HCT116 (cell line): Measurements from ENCODE around the gene MAP3K5. TPM values are rescaled to one million over a fixed set of nuclear protein-coding genes. Genes with fewer than 3 reads are reported as not detected.

Source experiments
- ATAC-seq: fragments of 200-7000 bp; cut with Tn5 transposase; 2 replicates; pipeline ENCODE4 v1.9.1; 2020; ENCODE audit warnings: mild to moderate bottlenecking, moderate library complexity
- BruUV-seq: library from RNA; stranded (reverse); fragments of 400-500 nt; replicated peaks from 2 replicates; lab custom pipeline; 2021; lab: Mats Ljungman, UMichigan
- CTCF ChIA-PET: fragments of 300-600 bp; sonication (Branson Sonifier 250); formaldehyde crosslinking; loops from one replicate; lab custom pipeline; 2021; ENCODE audit warnings: antibody characterized with exemption; lab: Charles Lee
- POLR2A ChIA-PET: fragments of 300-600, 350-600 bp; sonication (Branson Sonifier 250); formaldehyde crosslinking; loops from one replicate; lab custom pipeline; 2021; ENCODE audit warnings: antibody characterized with exemption; lab: Charles Lee
- RAD21 ChIA-PET, 2 experiments: fragments of 300-600 bp; sonication (Branson Sonifier 250); formaldehyde crosslinking; loops; one replicate each; lab custom pipeline; 2023; ENCODE audit warnings: low total read pairs in 2 of 2; ENCODE audit not compliant: uncharacterized antibody in 2 of 2, unreplicated experiment in 2 of 2, low non-redundant PET in 1 of 2; lab: Charles Lee
- DNase-seq: peaks from one replicate; pipeline ENCODE4 v3.0.0-alpha.2; 2010; ENCODE audit warnings: low read depth, low spot score
- H2AFZ ChIP-seq: fragments of 200-600 bp; shearing (Covaris generic), sonication (generic); 2 replicates; pipeline ENCODE4 v1.6.1; 2017; ENCODE audit warnings: low read depth, mixed run types, mixed read lengths, antibody characterized with exemption, low read length; ENCODE audit not compliant: poor library complexity, severe bottlenecking
- H3K27ac ChIP-seq: 2 replicates; pipeline ENCODE4 v1.5.1; 2012; ENCODE audit warnings: low read depth, low read length
- H3K27me3 ChIP-seq: fragments of 200-600 bp; sonication (generic); 2 replicates; pipeline ENCODE4 v1.6.1; 2016; ENCODE audit warnings: mixed run types, low read length, mixed read lengths; ENCODE audit not compliant: insufficient read depth
- H3K36me3 ChIP-seq, 2 experiments: fragments of 200-500 bp in 1 of 2; fragments of 200-600 bp in 1 of 2; sonication (Bioruptor generic) in 1 of 2; sonication (generic) in 1 of 2; 2 replicates each; pipeline versions ENCODE4 v1.5.1 to v1.6.1; 2014 to 2016; ENCODE audit warnings: low read length in 2 of 2, inconsistent platforms in 1 of 2, mixed read lengths in 1 of 2, mixed run types in 1 of 2; ENCODE audit not compliant: insufficient read depth in 2 of 2, control insufficient read depth in 1 of 2
- H3K4me1 ChIP-seq, 2 experiments: fragments of 200-600 bp in 1 of 2; sonication (generic) in 1 of 2; 2 replicates each; pipeline versions ENCODE4 v1.5.1 to v1.6.1; 2012 to 2017; ENCODE audit warnings: low read length in 2 of 2, inconsistent platforms in 1 of 2, mild to moderate bottlenecking in 1 of 2, mixed read lengths in 1 of 2, mixed run types in 1 of 2, moderate library complexity in 1 of 2; ENCODE audit not compliant: insufficient read depth in 2 of 2, control insufficient read depth in 1 of 2
- H3K4me2 ChIP-seq: fragments of 200-600 bp; sonication (generic); 2 replicates; pipeline ENCODE4 v1.6.1; 2017; ENCODE audit warnings: mixed run types, low read length, mixed read lengths
- H3K4me3 ChIP-seq, 2 experiments: fragments of 200-600 bp in 1 of 2; sonication (generic) in 1 of 2; replicated peaks in 1 of 2; 2 replicates each; pipeline ENCODE4 v1.5.1; 2011 to 2016; ENCODE audit warnings: low read length in 2 of 2, control low read depth in 1 of 2, low read depth in 1 of 2, mild to moderate bottlenecking in 1 of 2, mixed read lengths in 1 of 2, mixed run types in 1 of 2
- H3K79me2 ChIP-seq: fragments of 200-600 bp; sonication (generic); 2 replicates; pipeline ENCODE4 v1.6.1; 2017; ENCODE audit warnings: mild to moderate bottlenecking, mixed run types, low read length, moderate library complexity, mixed read lengths; ENCODE audit not compliant: insufficient read depth
- H3K9ac ChIP-seq: fragments of 200-600 bp; sonication (generic); 2 replicates; pipeline ENCODE4 v1.6.1; 2016; ENCODE audit warnings: low read length, mixed read lengths
- H3K9me2 ChIP-seq: fragments of 200-600 bp; sonication (generic), shearing (Covaris generic); 2 replicates; pipeline ENCODE4 v1.6.1; 2017; ENCODE audit warnings: mixed run types, mild to moderate bottlenecking, moderate library complexity; ENCODE audit not compliant: insufficient read depth
- H3K9me3 ChIP-seq, 2 experiments: fragments of 200-500 bp in 1 of 2; fragments of 200-600 bp in 1 of 2; sonication (Bioruptor generic) in 1 of 2; sonication (generic) in 1 of 2; 2 replicates each; pipeline ENCODE4 v1.6.1; 2014 to 2017; ENCODE audit warnings: low read length in 2 of 2, mixed read lengths in 2 of 2, inconsistent platforms in 1 of 2, low read depth in 1 of 2, mild to moderate bottlenecking in 1 of 2, mixed run types in 1 of 2, moderate library complexity in 1 of 2; ENCODE audit not compliant: control insufficient read depth in 1 of 2, insufficient read depth in 1 of 2
- H4K20me1 ChIP-seq: fragments of 200-600 bp; sonication (generic), shearing (Covaris generic); 2 replicates; pipeline ENCODE4 v1.6.1; 2017; ENCODE audit warnings: mixed run types, mild to moderate bottlenecking, moderate library complexity; ENCODE audit not compliant: insufficient read depth
- ATF3 ChIP-seq: IDR thresholded peaks from 2 replicates; pipeline ENCODE4 v1.6.1; 2012
- CBX3 ChIP-seq: IDR thresholded peaks from 2 replicates; pipeline ENCODE4 v1.6.1; 2012; ENCODE audit warnings: low read depth
- CEBPB ChIP-seq: IDR thresholded peaks from 2 replicates; pipeline ENCODE4 v1.6.1; 2012; ENCODE audit warnings: low read depth
- CTCF ChIP-seq, 3 experiments: fragments of 200-600 bp in 1 of 3; sonication (generic) in 1 of 3; IDR thresholded peaks in 2 of 3; conservative IDR thresholded peaks in 1 of 3; 2 replicates each; pipeline ENCODE4 v1.5.1; 2012 to 2017; ENCODE audit warnings: low read depth in 2 of 3, low read length in 2 of 3, antibody characterized with exemption in 1 of 3, borderline replicate concordance in 1 of 3, control low read depth in 1 of 3, mild to moderate bottlenecking in 1 of 3, mixed read lengths in 1 of 3, mixed run types in 1 of 3, moderate library complexity in 1 of 3; ENCODE audit not compliant: insufficient read depth in 1 of 3
- EGR1 ChIP-seq: IDR thresholded peaks from 2 replicates; pipeline ENCODE4 v1.6.1; 2012; ENCODE audit warnings: low read depth
- EZH2 ChIP-seq: fragments of 200-600 bp; sonication (generic); IDR thresholded peaks from 2 replicates; pipeline ENCODE4 v1.6.1; 2017; ENCODE audit warnings: antibody characterized with exemption, mixed run types
- JUND ChIP-seq: IDR thresholded peaks from 2 replicates; pipeline ENCODE4 v1.6.1; 2012
- MAX ChIP-seq: IDR thresholded peaks from 2 replicates; pipeline ENCODE4 v1.6.1; 2012
- POLR2A ChIP-seq: IDR thresholded peaks from 2 replicates; pipeline ENCODE4 v1.7.0; 2011; ENCODE audit warnings: borderline replicate concordance; ENCODE audit not compliant: insufficient read depth, insufficient read length; ENCODE audit errors: extremely low read depth
- POLR2AphosphoS5 ChIP-seq: IDR thresholded peaks from 2 replicates; pipeline ENCODE4 v1.6.1; 2011; ENCODE audit warnings: mild to moderate bottlenecking, low read depth, low read length, moderate library complexity
- REST ChIP-seq: IDR thresholded peaks from 2 replicates; pipeline ENCODE4 v1.6.1; 2012; ENCODE audit warnings: low read depth
- SIN3A ChIP-seq: IDR thresholded peaks from 2 replicates; pipeline ENCODE4 v1.6.1; 2012; ENCODE audit warnings: low read depth
- SP1 ChIP-seq: IDR thresholded peaks from 2 replicates; pipeline ENCODE4 v1.6.1; 2012; ENCODE audit warnings: low read depth
- TCF7L2 ChIP-seq: IDR thresholded peaks from 2 replicates; pipeline ENCODE4 v1.7.0; 2011; ENCODE audit warnings: borderline replicate concordance, inconsistent platforms; ENCODE audit not compliant: insufficient read depth, insufficient read length; ENCODE audit errors: extremely low read depth
- YY1 ChIP-seq: IDR thresholded peaks from 2 replicates; pipeline ENCODE4 v1.6.1; 2011; ENCODE audit warnings: low read length, low read depth, moderate library complexity, mild to moderate bottlenecking; ENCODE audit not compliant: insufficient replicate concordance; ENCODE audit errors: extremely low read depth
- ZBTB33 ChIP-seq: IDR thresholded peaks from 2 replicates; pipeline ENCODE4 v1.6.1; 2011; ENCODE audit warnings: mild to moderate bottlenecking, low read length, moderate library complexity; ENCODE audit not compliant: insufficient replicate concordance; ENCODE audit errors: extremely low read depth
- ZFX ChIP-seq: fragments of 450-650 bp; IDR thresholded peaks from 2 replicates; pipeline ENCODE4 v1.6.1; 2017
- ZNF274 ChIP-seq: fragments of 200-500 bp; sonication (Bioruptor generic); IDR thresholded peaks from 2 replicates; pipeline ENCODE4 v1.6.1; 2014; ENCODE audit warnings: mild to moderate bottlenecking, low read depth, low read length, inconsistent platforms
- intact Hi-C: fragments of 100-400 bp; cut with micrococcal nuclease; formaldehyde crosslinking; loops from 2 replicates; pipeline ENCODE4 v1.10.0; 2022
- total RNA-seq: library from RNA; stranded (reverse); gene quantifications from one replicate; pipeline ENCODE4 v1.2.1, GENCODE V29; 2021; ENCODE audit not compliant: unreplicated experiment

MAP3K5 gene
- total RNA-seq, 1 experiment from 2014 or later, result 11.8 TPM

DNA sequence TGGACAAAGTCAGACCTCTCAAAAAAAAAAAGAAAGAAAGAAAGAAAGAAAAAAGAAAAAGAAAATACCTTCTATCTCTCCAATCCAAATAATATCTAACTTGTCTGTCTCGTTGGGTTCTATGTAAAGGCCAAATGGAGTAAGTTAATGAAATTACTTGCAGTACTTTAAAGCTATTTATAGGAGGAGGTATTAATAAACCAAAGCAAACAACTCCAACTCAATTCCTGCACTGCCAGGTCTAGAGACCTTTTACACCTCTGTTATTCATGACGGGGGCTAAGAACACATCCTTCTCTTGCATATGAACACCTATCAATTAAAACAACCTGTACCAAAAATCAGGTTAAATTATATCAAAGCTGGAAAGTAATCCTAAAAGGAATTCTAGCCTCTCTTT, 80.6 kb downstream of the MAP3K5 start:
- Histone ChIP-seq H3K9ac (no peak overlapping the region), H3K4me2 (no peak overlapping the region), H3K4me1 (no peaks in the 10 kb centered on the region), H4K20me1 (no peaks in the 10 kb centered on the region), H3K27me3 (no peaks in the 10 kb centered on the region), H3K36me3 (no peaks in the 10 kb centered on the region), H3K27ac (no peak overlapping the region), H2AFZ (no peak overlapping the region), H3K9me3 (no peaks in the 10 kb centered on the region), H3K4me3 (no peak overlapping the region), H3K79me2 (no peaks in the 10 kb centered on the region), H3K9me2 (no peaks in the 10 kb centered on the region)
- ChIA-PET CTCF (interaction anchor here (1.2 kb wide), 1 partner anchor 81 kb away, joined by 4 read pairs; the partner anchor contains the start of gene MAP3K5), POLR2A (no interaction called here), RAD21 (no interaction called here)
- TF ChIP-seq MAX (no peak), POLR2AphosphoS5 (no peak), CBX3 (no peak), ZBTB33 (no peak), ZNF274 (no peak), ATF3 (no peak), SP1 (no peak), CTCF (IDR thresholded peaks at IDR 0.05 in 2 of 3, conservative IDR thresholded peaks at IDR 0.05 in 1 of 3; ENCODE audit: borderline replicate concordance in 1 of 3, insufficient read depth in 1 of 3, low read depth in 2 of 3, low read length in 2 of 3) (no peak), SIN3A (no peak), CEBPB (no peak), EGR1 (no peak), REST (no peak), JUND (no peak), TCF7L2 (no peak), YY1 (no peak), EZH2 (no peak), ZFX (no peak), POLR2A (no peak)
- intact Hi-C loops, result no loop called here
- BruUV-seq, result no TSS peak
- ATAC-seq, result no peak
- DNase-seq, result no peak
